Breast epithelium (tissue), 3 donors: ENCODE measurements around the gene DNAI7.

Experiments used
- CTCF ChIP-seq, 3 donors: fragments of 450-650 bp; IDR thresholded peaks; one replicate each; pipeline ENCODE4 v1.5.1; 2016 to 2017; ENCODE audit warnings: antibody characterized with exemption in 3 of 3, mild to moderate bottlenecking in 3 of 3, moderate library complexity in 3 of 3
- POLR2AphosphoS5 ChIP-seq, 3 donors: sonication (generic); formaldehyde crosslinking; IDR thresholded peaks; one replicate each; pipeline ENCODE4 v1.6.1; 2017; ENCODE audit warnings: antibody characterized with exemption in 3 of 3

DNA sequence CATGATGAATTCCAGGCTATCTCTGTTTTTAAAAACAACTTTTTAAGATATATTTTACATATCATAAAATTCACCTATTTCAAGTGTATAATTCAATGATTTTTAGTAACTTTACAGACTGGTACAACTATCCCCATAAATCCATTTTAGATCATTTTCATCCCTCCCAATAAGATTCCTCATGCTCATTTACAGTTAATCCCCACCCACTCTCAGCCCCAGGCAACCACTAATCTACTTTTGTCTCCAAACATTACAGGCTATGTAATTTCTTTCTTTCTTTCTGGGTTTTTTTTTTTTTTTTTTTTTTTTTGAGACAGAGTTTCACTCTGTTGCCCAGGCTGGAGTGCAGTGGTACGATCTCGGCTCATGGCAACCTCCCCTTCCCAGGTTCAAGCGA is 81.3 kb downstream of the DNAI7 start:
- TF ChIP-seq CTCF (IDR thresholded peaks at IDR 0.05) (no peak), POLR2AphosphoS5 (IDR thresholded peaks at IDR 0.05) (no peak)
